ENCODE results near the gene P3H4.

The P3H4 gene

GRCh38 chr17:41766135-41766534 is 45.6 kb downstream of the P3H4 start:
- Histone ChIP-seq H3K4me3 (ENCODE audit: low read depth, low read length) (no peak overlapping the region), H3K79me2 (peaks cover 8% of the 10 kb centered on the region), H3K27me3 (ENCODE audit: control insufficient read depth, insufficient read depth, low read length) (no peaks in the 10 kb centered on the region), H3K36me3 (ENCODE audit: control insufficient read depth, insufficient read depth, low read length) (no peaks in the 10 kb centered on the region), H3K9me3 (ENCODE audit: control insufficient read depth, low read length) (no peaks in the 10 kb centered on the region), H2AFZ (no peak overlapping the region), H3K27ac (no peak overlapping the region), H3K4me1 (no peaks in the 10 kb centered on the region), H3K4me2 (ENCODE audit: low read length) (no peak overlapping the region), H3K9ac (no peak overlapping the region)
- no peak for TF ChIP-seq CTCF (IDR thresholded peaks at IDR 0.05)

GRCh38 chr17:41763327-41763726 is 48.4 kb downstream of the P3H4 start:
- TF ChIP-seq CTCF (IDR thresholded peaks at IDR 0.05) = no peak
- Histone ChIP-seq H3K4me1 (no peaks in the 10 kb centered on the region), H3K79me2 (peaks cover 2% of the 10 kb centered on the region), H3K9ac (no peak overlapping the region), H3K36me3 (ENCODE audit: control insufficient read depth, insufficient read depth, low read length) (no peaks in the 10 kb centered on the region), H3K4me3 (ENCODE audit: low read depth, low read length) (no peak overlapping the region), H3K9me3 (ENCODE audit: control insufficient read depth, low read length) (no peaks in the 10 kb centered on the region), H2AFZ (no peak overlapping the region), H3K27me3 (ENCODE audit: control insufficient read depth, insufficient read depth, low read length) (no peaks in the 10 kb centered on the region), H3K4me2 (ENCODE audit: low read length) (no peak overlapping the region), H3K27ac (no peak overlapping the region)

DNA sequence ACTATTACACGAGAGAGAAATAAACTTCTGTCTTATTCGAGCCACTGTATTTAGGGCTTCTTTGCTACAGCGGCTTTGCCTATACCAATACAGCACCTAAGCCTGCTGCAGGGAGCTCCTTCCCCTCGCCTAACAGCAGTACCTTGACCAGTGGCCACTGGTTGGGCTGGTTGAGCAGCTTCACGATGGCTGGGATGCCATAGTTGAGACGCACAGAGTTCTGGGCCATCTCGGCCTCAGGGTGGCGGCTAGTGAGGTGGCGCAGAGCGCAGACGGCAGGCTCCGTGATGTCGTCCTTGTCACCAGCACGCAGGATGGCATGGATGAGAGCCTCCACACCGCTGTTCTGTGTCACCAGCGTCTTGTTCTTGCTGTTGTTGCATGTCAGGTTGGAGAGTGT is 48.9 kb downstream of the P3H4 start:
- Histone ChIP-seq H3K27me3 (ENCODE audit: control insufficient read depth, insufficient read depth, low read length) (no peaks in the 10 kb centered on the region), H3K9ac (no peak overlapping the region), H2AFZ (no peak overlapping the region), H3K36me3 (ENCODE audit: control insufficient read depth, insufficient read depth, low read length) (no peaks in the 10 kb centered on the region), H3K4me3 (ENCODE audit: low read depth, low read length) (no peak overlapping the region), H3K79me2 (peaks cover 2% of the 10 kb centered on the region), H3K27ac (no peak overlapping the region), H3K9me3 (ENCODE audit: control insufficient read depth, low read length) (no peaks in the 10 kb centered on the region), H3K4me1 (no peaks in the 10 kb centered on the region), H3K4me2 (ENCODE audit: low read length) (no peak overlapping the region)
- TF ChIP-seq CTCF (IDR thresholded peaks at IDR 0.05) = no peak

GRCh38 chr17:41762391-41762790 is 49.4 kb downstream of the P3H4 start:
- Histone ChIP-seq H3K27ac (no peak overlapping the region), H3K9me3 (ENCODE audit: control insufficient read depth, low read length) (no peaks in the 10 kb centered on the region), H3K36me3 (ENCODE audit: control insufficient read depth, insufficient read depth, low read length) (no peaks in the 10 kb centered on the region), H3K4me2 (ENCODE audit: low read length) (no peak overlapping the region), H3K9ac (no peak overlapping the region), H3K27me3 (ENCODE audit: control insufficient read depth, insufficient read depth, low read length) (no peaks in the 10 kb centered on the region), H3K4me1 (no peaks in the 10 kb centered on the region), H3K79me2 (peaks cover 2% of the 10 kb centered on the region), H3K4me3 (ENCODE audit: low read depth, low read length) (no peak overlapping the region), H2AFZ (no peak overlapping the region)
- no peak for TF ChIP-seq CTCF (IDR thresholded peaks at IDR 0.05)

GRCh38 chr17:41760878-41761277 is 50.9 kb downstream of the P3H4 start:
- peaks cover 2% of the 10 kb centered on the region for H3K79me2 ChIP-seq
- H3K4me1 ChIP-seq = no peaks in the 10 kb centered on the region
- H3K27ac ChIP-seq = no peak overlapping the region
- H3K36me3 ChIP-seq (ENCODE audit: control insufficient read depth, insufficient read depth, low read length) = no peaks in the 10 kb centered on the region
- no peaks in the 10 kb centered on the region for H3K27me3 ChIP-seq (ENCODE audit: control insufficient read depth, insufficient read depth, low read length)
- no peak overlapping the region for H3K9ac ChIP-seq
- no peak overlapping the region for H3K4me2 ChIP-seq (ENCODE audit: low read length)
- TF ChIP-seq CTCF (IDR thresholded peaks at IDR 0.05) = no peak
- no peaks in the 10 kb centered on the region for H3K9me3 ChIP-seq (ENCODE audit: control insufficient read depth, low read length)
- H3K4me3 ChIP-seq (ENCODE audit: low read depth, low read length) = no peak overlapping the region
- H2AFZ ChIP-seq = no peak overlapping the region
